Uterus (tissue), 4 donors: ENCODE measurements around the gene KLHL40. TPM values are rescaled to one million over a fixed set of nuclear protein-coding genes. Genes with fewer than 3 reads are reported as not detected.

Source experiments
- DNase-seq, 2 donors: peaks; one replicate each; pipeline ENCODE4 v3.0.0-alpha.2; 2019 to 2020
- H3K27ac ChIP-seq, 2 donors: fragments of 200-600 bp; sonication (generic); 1 replicate in 1 of 2; 2 replicates in 1 of 2; pipeline ENCODE4 v1.5.1; 2016 to 2018
- H3K27me3 ChIP-seq, 2 donors: fragments of 200-600 bp; sonication (generic); one replicate each; pipeline ENCODE4 v1.5.1; 2018 to 2019; ENCODE audit warnings: control low read depth in 1 of 2
- H3K36me3 ChIP-seq, 2 donors: fragments of 200-600 bp; sonication (generic); one replicate each; pipeline ENCODE4 v1.5.1; 2019; ENCODE audit warnings: control low read depth in 1 of 2
- H3K4me1 ChIP-seq, 2 donors: fragments of 200-600 bp; sonication (generic); one replicate each; pipeline ENCODE4 v1.5.1; 2018 to 2019; ENCODE audit warnings: control low read depth in 1 of 2
- H3K4me3 ChIP-seq, 2 donors: fragments of 200-600 bp; sonication (generic); 1 replicate in 1 of 2; 2 replicates in 1 of 2; pipeline ENCODE4 v1.5.1; 2018 to 2019; ENCODE audit warnings: mild to moderate bottlenecking in 1 of 2
- H3K9me3 ChIP-seq, 2 donors: fragments of 200-600 bp; sonication (generic); one replicate each; pipeline ENCODE4 v1.5.1; 2019; ENCODE audit warnings: control low read depth in 1 of 2
- POLR2A ChIP-seq, 2 donors: fragments of 450-650 bp; IDR thresholded peaks; one replicate each; pipeline ENCODE4 v1.6.1; 2016; ENCODE audit warnings: antibody characterized with exemption in 2 of 2, mild to moderate bottlenecking in 1 of 2, moderate library complexity in 1 of 2
- intact Hi-C: fragments of 100-400 bp; cut with DNase I; formaldehyde crosslinking; loops from one replicate; pipeline ENCODE4 v1.15.1; 2023; ENCODE audit warnings: low total_unique reads
- total RNA-seq, 4 donors: library from RNA; depleted of rRNA in 3 of 4; stranded (reverse); fragments of >200 nt in 3 of 4; gene quantifications; one replicate each; pipeline versions ENCODE4 v1.1.0 to v1.2.4, GENCODE V29; 2014 to 2023
- TF ChIP-seq, protein P1 (sequence below), 4 experiments: fragments of 200-600 bp in 2 of 4; fragments of 450-650 bp in 2 of 4; sonication (generic) in 2 of 4; IDR thresholded peaks; one replicate each; pipeline ENCODE4 v1.5.1; 2016 to 2019; ENCODE audit warnings: antibody characterized with exemption in 4 of 4, mild to moderate bottlenecking in 2 of 4, moderate library complexity in 1 of 4
- donor health status: DM: yes; HTN: yes; CAD: no.

KLHL40 gene
- total RNA-seq, 4 donors from 2014 or later = not detected

DNA sequence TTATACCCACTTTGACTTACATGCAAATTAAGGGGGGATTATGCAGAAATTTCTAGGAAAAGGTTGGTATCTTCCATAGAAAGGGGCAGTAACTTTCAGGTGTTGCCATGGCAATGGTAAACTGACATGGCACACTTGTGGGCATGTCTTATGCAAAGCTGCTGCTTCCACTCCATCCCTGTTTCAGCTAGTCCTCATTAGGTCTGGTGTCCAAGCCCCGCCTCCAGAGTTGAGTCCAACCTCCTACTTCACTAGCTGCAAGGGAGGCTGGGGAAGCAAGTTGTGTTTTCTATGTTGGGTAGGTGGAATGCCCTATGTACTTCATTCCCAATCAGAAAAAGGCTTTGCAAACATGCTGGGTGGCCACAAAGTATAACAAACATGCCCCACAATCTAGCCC lies 14.7 kb upstream of the KLHL40 start:
- Histone ChIP-seq H3K36me3 (no peaks in the 10 kb centered on the region), H3K27ac (no peak overlapping the region), H3K4me3 (no peak overlapping the region), H3K27me3 (no peaks in the 10 kb centered on the region), H3K4me1 (peaks cover 0 to 4% of the 10 kb centered on the region in 2 donors), H3K9me3 (no peaks in the 10 kb centered on the region)
- TF ChIP-seq POLR2A (IDR thresholded peaks at IDR 0.05) = no peak
- TF ChIP-seq, protein P1, sequence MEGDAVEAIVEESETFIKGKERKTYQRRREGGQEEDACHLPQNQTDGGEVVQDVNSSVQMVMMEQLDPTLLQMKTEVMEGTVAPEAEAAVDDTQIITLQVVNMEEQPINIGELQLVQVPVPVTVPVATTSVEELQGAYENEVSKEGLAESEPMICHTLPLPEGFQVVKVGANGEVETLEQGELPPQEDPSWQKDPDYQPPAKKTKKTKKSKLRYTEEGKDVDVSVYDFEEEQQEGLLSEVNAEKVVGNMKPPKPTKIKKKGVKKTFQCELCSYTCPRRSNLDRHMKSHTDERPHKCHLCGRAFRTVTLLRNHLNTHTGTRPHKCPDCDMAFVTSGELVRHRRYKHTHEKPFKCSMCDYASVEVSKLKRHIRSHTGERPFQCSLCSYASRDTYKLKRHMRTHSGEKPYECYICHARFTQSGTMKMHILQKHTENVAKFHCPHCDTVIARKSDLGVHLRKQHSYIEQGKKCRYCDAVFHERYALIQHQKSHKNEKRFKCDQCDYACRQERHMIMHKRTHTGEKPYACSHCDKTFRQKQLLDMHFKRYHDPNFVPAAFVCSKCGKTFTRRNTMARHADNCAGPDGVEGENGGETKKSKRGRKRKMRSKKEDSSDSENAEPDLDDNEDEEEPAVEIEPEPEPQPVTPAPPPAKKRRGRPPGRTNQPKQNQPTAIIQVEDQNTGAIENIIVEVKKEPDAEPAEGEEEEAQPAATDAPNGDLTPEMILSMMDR (IDR thresholded peaks at IDR 0.05) = no peak
- DNase-seq = peak in 1 of 2 donors; percentile 10
- intact Hi-C loops = no loop called here

DNA sequence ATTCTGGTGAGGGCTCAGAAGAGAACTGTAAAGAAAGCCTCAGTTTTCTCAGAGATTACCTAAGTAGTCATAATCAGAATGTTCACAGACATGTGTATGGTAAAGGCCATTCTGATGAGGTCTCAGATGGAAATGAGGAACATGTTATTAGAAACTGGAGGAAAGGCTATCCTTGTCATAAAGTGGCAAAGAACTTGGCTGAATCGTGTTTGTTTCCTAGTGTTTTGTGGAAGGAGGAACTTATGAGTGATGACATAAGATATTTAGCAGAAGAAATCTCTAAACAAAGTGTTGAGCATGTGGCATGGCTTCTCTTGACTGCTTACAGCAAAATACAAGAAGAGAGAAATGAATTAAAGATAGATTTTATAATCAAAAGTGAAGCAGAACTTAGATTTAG lies 12.8 kb upstream of the KLHL40 start:
- H3K27ac ChIP-seq = no peak overlapping the region
- intact Hi-C loops = no loop called here
- no peak overlapping the region for H3K4me3 ChIP-seq
- H3K27me3 ChIP-seq = no peaks in the 10 kb centered on the region
- no peaks in the 10 kb centered on the region for H3K4me1 ChIP-seq
- no peaks in the 10 kb centered on the region for H3K9me3 ChIP-seq
- H3K36me3 ChIP-seq = no peaks in the 10 kb centered on the region
- TF ChIP-seq, protein P1 (IDR thresholded peaks at IDR 0.05) = no peak
- TF ChIP-seq POLR2A (IDR thresholded peaks at IDR 0.05) = no peak
- no peak for DNase-seq

DNA sequence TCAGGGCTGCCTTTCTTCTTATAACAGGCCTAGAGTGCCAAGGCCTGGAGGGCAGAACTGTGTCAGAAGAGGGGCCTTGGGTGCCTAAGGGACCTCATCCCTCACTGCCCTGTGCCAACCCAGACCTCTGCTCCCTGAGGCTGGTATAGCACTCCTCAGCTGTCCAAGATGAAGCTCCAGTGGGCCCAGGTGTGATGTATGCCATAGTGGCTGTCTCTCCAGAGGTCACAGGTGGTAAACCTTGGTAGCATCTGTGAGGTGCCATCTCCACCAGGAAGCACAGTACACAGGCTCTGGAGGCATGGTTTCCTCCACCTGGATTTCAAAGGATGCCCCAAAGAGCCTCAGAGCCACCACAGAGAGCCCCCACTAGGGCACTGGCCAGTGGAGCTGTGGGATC lies 12.3 kb upstream of the KLHL40 start:
- Histone ChIP-seq H3K27me3 (no peaks in the 10 kb centered on the region), H3K27ac (no peak overlapping the region), H3K36me3 (no peaks in the 10 kb centered on the region), H3K9me3 (no peaks in the 10 kb centered on the region), H3K4me3 (no peak overlapping the region), H3K4me1 (no peaks in the 10 kb centered on the region)
- TF ChIP-seq, protein P1 (IDR thresholded peaks at IDR 0.05) = no peak
- no peak for TF ChIP-seq POLR2A (IDR thresholded peaks at IDR 0.05)
- peak in 1 of 2 donors; percentile 6 for DNase-seq
- intact Hi-C loops = no loop called here

DNA sequence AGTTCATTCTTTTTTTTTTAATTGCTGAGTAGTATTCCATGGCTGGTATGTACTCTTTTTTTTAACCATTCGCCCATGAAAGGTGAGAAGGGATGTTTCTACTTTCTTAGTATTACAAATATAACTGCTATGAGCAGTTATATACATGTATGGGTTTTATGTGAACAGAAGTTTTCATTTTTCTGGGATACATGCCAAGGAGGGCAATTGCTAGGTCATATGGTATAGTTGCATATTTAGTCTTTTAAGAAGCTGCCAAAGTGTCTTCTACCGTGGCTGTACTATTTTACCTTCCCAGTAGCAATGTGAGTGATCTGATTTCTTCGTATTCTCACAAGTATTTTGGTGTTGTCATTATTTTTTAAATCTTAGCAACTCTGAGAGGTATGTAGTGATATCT lies 11.2 kb upstream of the KLHL40 start:
- TF ChIP-seq, protein P1 (IDR thresholded peaks at IDR 0.05) = no peak
- TF ChIP-seq POLR2A (IDR thresholded peaks at IDR 0.05) = no peak
- no peak for DNase-seq
- intact Hi-C loops = no loop called here

DNA sequence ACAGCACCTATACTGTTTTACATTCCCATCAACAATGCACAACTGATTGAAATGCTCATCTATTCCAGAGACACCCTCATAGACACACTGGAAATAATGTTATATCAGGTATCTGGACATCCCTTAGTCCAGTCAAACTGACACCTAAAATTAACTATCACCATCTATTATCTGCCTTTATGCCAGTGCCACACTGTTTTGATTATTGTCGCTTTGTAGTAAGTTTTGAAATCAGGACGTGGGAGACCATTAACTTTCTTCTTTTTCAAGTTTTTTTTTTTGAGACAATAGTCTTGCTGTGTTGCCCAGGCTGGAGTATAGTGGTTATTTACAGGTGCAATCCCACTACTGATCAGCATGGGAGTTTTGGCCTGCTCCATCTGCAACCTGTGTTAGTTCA lies 9.4 kb upstream of the KLHL40 start:
- no peak overlapping the region for H3K4me3 ChIP-seq
- intact Hi-C loops = no loop called here
- no peaks in the 10 kb centered on the region for H3K27me3 ChIP-seq
- H3K9me3 ChIP-seq = no peaks in the 10 kb centered on the region
- H3K36me3 ChIP-seq = no peaks in the 10 kb centered on the region
- no peaks in the 10 kb centered on the region for H3K4me1 ChIP-seq
- no peak for TF ChIP-seq POLR2A (IDR thresholded peaks at IDR 0.05)
- no peak overlapping the region for H3K27ac ChIP-seq
- no peak for DNase-seq

More for the DNA sequence above, 11.2 kb upstream of the KLHL40 start:
- H3K4me1 ChIP-seq = no peaks in the 10 kb centered on the region
- H3K9me3 ChIP-seq = no peaks in the 10 kb centered on the region
- H3K27me3 ChIP-seq = no peaks in the 10 kb centered on the region
- H3K4me3 ChIP-seq = no peak overlapping the region
- no peaks in the 10 kb centered on the region for H3K36me3 ChIP-seq
- H3K27ac ChIP-seq = no peak overlapping the region

DNA sequence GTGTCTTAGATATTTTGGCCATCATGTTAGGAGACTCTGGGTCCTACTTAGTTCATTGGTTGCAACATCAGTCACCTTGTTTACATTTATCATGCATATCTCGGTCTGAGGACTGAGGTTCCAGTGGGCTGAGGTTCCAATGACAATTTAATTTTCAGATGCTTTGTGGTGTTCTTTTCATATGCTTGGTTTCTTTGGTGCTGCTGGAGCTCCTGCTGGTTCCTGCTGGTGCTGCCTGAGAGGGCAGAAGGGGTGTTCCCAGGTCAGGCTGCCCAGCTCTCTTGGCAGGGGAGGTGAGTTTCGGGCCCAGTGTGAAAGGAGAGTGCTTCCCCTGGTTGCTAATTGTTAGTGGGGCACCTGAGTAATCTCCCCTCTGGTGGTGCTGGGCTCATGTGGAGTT lies 6.9 kb upstream of the KLHL40 start:
- Histone ChIP-seq H3K9me3 (no peaks in the 10 kb centered on the region), H3K27me3 (no peaks in the 10 kb centered on the region), H3K4me1 (peaks cover 0 to 2% of the 10 kb centered on the region in 2 donors), H3K36me3 (no peaks in the 10 kb centered on the region), H3K4me3 (no peak overlapping the region), H3K27ac (no peak overlapping the region)
- TF ChIP-seq POLR2A (IDR thresholded peaks at IDR 0.05) = no peak
- TF ChIP-seq, protein P1 (IDR thresholded peaks at IDR 0.05) = no peak
- intact Hi-C loops = no loop called here
- DNase-seq = peak in 1 of 2 donors; percentile 6
